H1 (cell line): ENCODE results near the gene ST6GALNAC4. TPM values are rescaled to one million over a fixed set of nuclear protein-coding genes. Genes with fewer than 3 reads are reported as not detected.

Experiments
- CTCF ChIA-PET: fragments of 300-600 bp; sonication (Branson Sonifier 250); formaldehyde crosslinking; loops from one replicate; lab custom pipeline; 2021; ENCODE audit not compliant: partially characterized antibody; lab: Charles Lee
- POLR2A ChIA-PET: fragments of 300-600 bp; sonication (Branson Sonifier 250); formaldehyde crosslinking; loops from one replicate; lab custom pipeline; 2021; ENCODE audit warnings: inconsistent platforms; ENCODE audit not compliant: partially characterized antibody; lab: Charles Lee
- DNase-seq, 2 experiments: peaks; one replicate each; pipeline versions ENCODE4 v3.0.0 to v3.0.0-alpha.2; 2010 to 2022; ENCODE audit warnings: low spot score in 2 of 2, low read depth in 1 of 2, mixed read lengths in 1 of 2
- FAIRE-seq: peaks from 2 replicates; lab custom pipeline; 2011; peaks lifted over from hg19 to GRCh38; lab: Jason Lieb, UNC
- H2AFZ ChIP-seq: 2 replicates; pipeline ENCODE4 v1.8.1; 2012; ENCODE audit warnings: low read length, inconsistent platforms
- H2AK5ac ChIP-seq: 2 replicates; pipeline ENCODE4 v1.6.1; 2013; ENCODE audit warnings: low read depth, low read length
- H2BK120ac ChIP-seq: replicated peaks from 2 replicates; pipeline ENCODE3; 2013; ENCODE audit warnings: low read depth, low read length, inconsistent platforms
- H2BK12ac ChIP-seq: 2 replicates; pipeline ENCODE4 v1.6.1; 2013; ENCODE audit warnings: low read depth, low read length
- H2BK15ac ChIP-seq: 2 replicates; pipeline ENCODE4 v1.6.1; 2013; ENCODE audit warnings: low read length
- H2BK20ac ChIP-seq: 2 replicates; pipeline ENCODE4 v1.6.1; 2013; ENCODE audit warnings: low read length
- H2BK5ac ChIP-seq: 2 replicates; pipeline ENCODE4 v1.6.1; 2013; ENCODE audit warnings: low read depth, low read length
- H3K14ac ChIP-seq: 2 replicates; pipeline ENCODE4 v1.6.1; 2013; ENCODE audit warnings: inconsistent platforms; ENCODE audit not compliant: insufficient read length
- H3K18ac ChIP-seq: 2 replicates; pipeline ENCODE4 v1.6.1; 2013; ENCODE audit warnings: low read length; ENCODE audit errors: extremely low read depth
- H3K23ac ChIP-seq: 2 replicates; pipeline ENCODE4 v1.6.1; 2013; ENCODE audit warnings: inconsistent platforms; ENCODE audit not compliant: insufficient read length
- H3K23me2 ChIP-seq: 2 replicates; pipeline ENCODE4 v1.6.1; 2013; ENCODE audit warnings: low read depth, low read length
- H3K27ac ChIP-seq: 2 replicates; pipeline ENCODE4 v1.6.1; 2011; ENCODE audit warnings: low read depth, low read length, inconsistent platforms
- H3K27me3 ChIP-seq, 4 experiments: replicated peaks in 1 of 4; 1 replicate in 1 of 4; 2 replicates in 3 of 4; pipeline versions ENCODE4 v1.6.1 to v1.8.1; 2011 to 2013; ENCODE audit warnings: low read length in 3 of 4, mild to moderate bottlenecking in 3 of 4, inconsistent platforms in 2 of 4, mixed read lengths in 2 of 4, moderate library complexity in 1 of 4; ENCODE audit not compliant: control insufficient read depth in 3 of 4, insufficient read depth in 3 of 4; ENCODE audit errors: extremely low read depth in 1 of 4
- H3K36me3 ChIP-seq, 4 experiments: 2 replicates each; pipeline versions ENCODE4 v1.6.1 to v1.8.1; 2011 to 2013; ENCODE audit warnings: mild to moderate bottlenecking in 4 of 4, low read length in 3 of 4, moderate library complexity in 2 of 4, control low read depth in 1 of 4, inconsistent platforms in 1 of 4; ENCODE audit not compliant: insufficient read depth in 4 of 4, control insufficient read depth in 2 of 4
- H3K4ac ChIP-seq: replicated peaks from 2 replicates; pipeline ENCODE3; 2013; ENCODE audit warnings: low read length, low read depth, mixed read lengths, inconsistent platforms; ENCODE audit not compliant: insufficient read length
- H3K4me1 ChIP-seq, 4 experiments: replicated peaks in 1 of 4; 1 replicate in 1 of 4; 2 replicates in 3 of 4; pipeline versions ENCODE4 v1.6.1 to v1.8.1; 2011 to 2013; ENCODE audit warnings: low read length in 3 of 4, inconsistent platforms in 2 of 4, mixed read lengths in 1 of 4; ENCODE audit not compliant: insufficient read depth in 4 of 4, control insufficient read depth in 3 of 4
- H3K4me2 ChIP-seq, 2 experiments: 2 replicates each; pipeline versions ENCODE4 v1.6.1 to v1.8.1; 2011 to 2013; ENCODE audit warnings: low read depth in 2 of 2, low read length in 2 of 2, control low read depth in 1 of 2, inconsistent platforms in 1 of 2, mild to moderate bottlenecking in 1 of 2; ENCODE audit not compliant: insufficient read depth in 1 of 2
- H3K4me3 ChIP-seq, 4 experiments: fragments of 200-600, 300-600 bp in 1 of 4; sonication (generic), shearing (Covaris generic), sonication (Bioruptor Twin) in 1 of 4; 2 replicates each; pipeline versions ENCODE4 v1.5.1 to v1.8.1; 2011 to 2016; ENCODE audit warnings: low read length in 4 of 4, low read depth in 3 of 4, control low read depth in 2 of 4, inconsistent platforms in 2 of 4, mild to moderate bottlenecking in 2 of 4, mixed read lengths in 1 of 4, moderate library complexity in 1 of 4; ENCODE audit not compliant: insufficient read depth in 2 of 4; ENCODE audit errors: extremely low read depth in 1 of 4
- H3K56ac ChIP-seq: replicated peaks from 2 replicates; pipeline ENCODE3; 2013; ENCODE audit warnings: low read depth, mild to moderate bottlenecking, mixed read lengths, low read length, inconsistent platforms; ENCODE audit not compliant: insufficient read length
- H3K79me1 ChIP-seq: 2 replicates; pipeline ENCODE4 v1.6.1; 2013; ENCODE audit warnings: low read depth, low read length, control low read depth
- H3K79me2 ChIP-seq, 2 experiments: 2 replicates each; pipeline versions ENCODE4 v1.6.1 to v1.8.1; 2012 to 2013; ENCODE audit warnings: low read length in 2 of 2, mild to moderate bottlenecking in 2 of 2, inconsistent platforms in 1 of 2; ENCODE audit not compliant: insufficient read depth in 2 of 2, control insufficient read depth in 1 of 2
- H3K9ac ChIP-seq, 4 experiments: replicated peaks in 1 of 4; 1 replicate in 1 of 4; 2 replicates in 3 of 4; pipeline versions ENCODE4 v1.6.1 to v1.8.1; 2011 to 2013; ENCODE audit warnings: low read depth in 3 of 4, low read length in 3 of 4, control low read depth in 2 of 4, mild to moderate bottlenecking in 2 of 4, moderate library complexity in 2 of 4, inconsistent platforms in 1 of 4; ENCODE audit errors: extremely low read depth in 1 of 4
- H3K9me3 ChIP-seq, 2 experiments: 2 replicates each; pipeline versions ENCODE4 v1.6.1 to v1.8.1; 2012 to 2013; ENCODE audit warnings: mild to moderate bottlenecking in 2 of 2, moderate library complexity in 2 of 2, control low read depth in 1 of 2, inconsistent platforms in 1 of 2, low read depth in 1 of 2, low read length in 1 of 2, mixed read lengths in 1 of 2; ENCODE audit not compliant: insufficient read depth in 2 of 2
- H4K20me1 ChIP-seq, 2 experiments: replicated peaks in 1 of 2; 2 replicates each; pipeline versions ENCODE3 to v1.8.1; 2011 to 2013; ENCODE audit warnings: inconsistent platforms in 2 of 2, low read length in 2 of 2, mild to moderate bottlenecking in 1 of 2; ENCODE audit not compliant: insufficient read depth in 2 of 2, control insufficient read depth in 1 of 2
- H4K5ac ChIP-seq: 2 replicates; pipeline ENCODE4 v1.6.1; 2013; ENCODE audit warnings: low read length, low read depth, mixed read lengths, inconsistent platforms; ENCODE audit not compliant: insufficient read length
- H4K8ac ChIP-seq: 2 replicates; pipeline ENCODE4 v1.8.0; 2013; ENCODE audit warnings: mild to moderate bottlenecking, moderate library complexity, low read length, inconsistent platforms; ENCODE audit not compliant: insufficient read depth; ENCODE audit errors: extremely low read depth
- H4K91ac ChIP-seq: replicated peaks from 2 replicates; pipeline ENCODE3; 2013; ENCODE audit warnings: low read length, mixed read lengths, inconsistent platforms; ENCODE audit not compliant: insufficient read length
- ATF2 ChIP-seq: IDR thresholded peaks from 2 replicates; pipeline ENCODE4 v1.6.1; 2012; ENCODE audit warnings: low read length, inconsistent platforms
- CEBPB ChIP-seq: IDR thresholded peaks from 2 replicates; pipeline ENCODE4 v1.6.1; 2012; ENCODE audit warnings: low read depth, low read length
- CHD2 ChIP-seq: IDR thresholded peaks from 2 replicates; pipeline ENCODE4 v1.6.1; 2012; ENCODE audit warnings: low read length, improper control_type of control experiment
- CTBP2 ChIP-seq: IDR thresholded peaks from 2 replicates; pipeline ENCODE4 v1.7.0; 2011; ENCODE audit warnings: borderline replicate concordance, mild to moderate bottlenecking, moderate library complexity, mixed read lengths, low read length; ENCODE audit not compliant: insufficient read depth, insufficient read length
- EGR1 ChIP-seq: IDR thresholded peaks from 2 replicates; pipeline ENCODE4 v1.6.1; 2011; ENCODE audit warnings: low read depth, low read length, borderline replicate concordance
- HDAC2 ChIP-seq, 2 experiments: fragments of 300-600 bp in 1 of 2; sonication (generic) in 1 of 2; IDR thresholded peaks; 2 replicates each; pipeline ENCODE4 v1.6.1; 2011 to 2012; ENCODE audit warnings: low read depth in 2 of 2, low read length in 2 of 2, mild to moderate bottlenecking in 2 of 2, moderate library complexity in 2 of 2, borderline replicate concordance in 1 of 2, inconsistent platforms in 1 of 2
- MAFK ChIP-seq: IDR thresholded peaks from 2 replicates; pipeline ENCODE4 v1.6.1; 2012; ENCODE audit warnings: low read depth, mild to moderate bottlenecking, improper control_type of control experiment, low read length
- POLR2AphosphoS5 ChIP-seq: IDR thresholded peaks from 2 replicates; pipeline ENCODE4 v1.6.1; 2011; ENCODE audit warnings: low read depth, low read length
- TBP ChIP-seq: IDR thresholded peaks from 2 replicates; pipeline ENCODE4 v1.6.1; 2011; ENCODE audit warnings: low read depth, low read length, improper control_type of control experiment
- WGBS, 2 experiments: shearing (Covaris generic) in 1 of 2; methylation state at CpG; one replicate each; pipeline versions ENCODE4 v1.1.6 to v1.1.7; 2013 to 2015; ENCODE audit warnings: low lambda C conversion rate in 2 of 2, mixed read lengths in 2 of 2, inconsistent platforms in 1 of 2, low coverage in 1 of 2, missing lambda C conversion rate in 1 of 2; ENCODE audit not compliant: insufficient replicate concordance in 2 of 2, insufficient coverage in 1 of 2, insufficient read length in 1 of 2; ENCODE audit errors: extremely low coverage in 1 of 2, missing lambda C conversion rate in 1 of 2; 5-methylcytosine and 5-hydroxymethylcytosine counted together
- polyA plus RNA-seq, 7 experiments: library from polyadenylated mRNA; depleted of rRNA in 3 of 7; stranded (reverse) in 5 of 7; unstranded in 2 of 7; fragments of >200 nt in 5 of 7; fragments of 200-250 nt in 2 of 7; gene quantifications; 1 replicate in 5 of 7; 2 replicates in 1 of 7; 4 replicates in 1 of 7; pipeline versions ENCODE4 v1.2.1 to v1.2.3, GENCODE V29; 2011 to 2013; ENCODE audit warnings: missing spikeins in 2 of 7, mixed read lengths in 2 of 7
- total RNA-seq: library from RNA; stranded (reverse); fragmentation: NEBNext Ultra II Directional; extraction: Animal tissue kit (Norgen Biotek cat#: 25700); gene quantifications from 2 replicates; pipeline ENCODE4 v1.2.1, GENCODE V29; 2021
- TF ChIP-seq, protein P1 (sequence below): IDR thresholded peaks from 2 replicates; pipeline ENCODE4 v1.6.1; 2012; ENCODE audit warnings: inconsistent platforms

The ST6GALNAC4 gene
- total and polyA plus RNA-seq, 2 of the 8 experiments (the other 6 are each of a cell fraction or from before 2014, with no cell fraction given), result 21.8 to 34.1 TPM

- Histone ChIP-seq H4K91ac (no peak overlapping the region), H3K56ac (no peak overlapping the region), H3K14ac (no peak overlapping the region), H2BK15ac (no peak overlapping the region), H3K4me2 (no peak overlapping the region), H3K4me1 (peaks cover 0 to 2% (median under 1%) of the 10 kb centered on the region in 4 experiments; a peak in 4 of 7 replicates), H2AFZ (no peak overlapping the region), H2BK120ac (no peak overlapping the region), H3K27ac (no peak overlapping the region), H3K36me3 (peaks cover 0 to 6% (median 2%) of the 10 kb centered on the region in 4 experiments; a peak in 6 of 8 replicates), H2BK5ac (peak overlapping the region; percentile 60), H3K18ac (no peak overlapping the region), H3K79me1 (peaks cover 15% of the 10 kb centered on the region), H3K4ac (no peak overlapping the region), H4K20me1 (peaks cover 19 to 27% of the 10 kb centered on the region in 2 experiments), H2BK20ac (no peak overlapping the region), H3K23me2 (no peaks in the 10 kb centered on the region), H3K27me3 (no peaks in the 10 kb centered on the region), H3K9ac (no peak overlapping the region), H2AK5ac (no peak overlapping the region), H4K8ac (no peak overlapping the region), H3K23ac (no peak overlapping the region), H3K79me2 (peaks cover 0 to 34% of the 10 kb centered on the region in 2 experiments; a peak in 2 of 4 replicates), H3K4me3 (no peak overlapping the region), H4K5ac (no peak overlapping the region), H3K9me3 (no peaks in the 10 kb centered on the region), H2BK12ac (no peak overlapping the region)
- ChIA-PET POLR2A (interaction anchor here (1.0 to 1.7 kb wide), 2 partner anchors 106 to 129 kb away, joined by 3 to 5 read pairs; no protein-coding TSS in a partner anchor), CTCF (interaction anchor here (0.9 to 35.5 kb wide), 6 partner anchors 8 to 168 kb away, joined by 3 to 825 read pairs (median 8); partner anchors contain the start of gene EEIG1)
- no peak for TF ChIP-seq POLR2AphosphoS5
- no peak for TF ChIP-seq EGR1
- TF ChIP-seq CHD2, result no peak
- TF ChIP-seq ATF2, result no peak
- no peak for TF ChIP-seq MAFK
- TF ChIP-seq CEBPB, result no peak
- TF ChIP-seq TBP, result no peak
- TF ChIP-seq, protein P1, sequence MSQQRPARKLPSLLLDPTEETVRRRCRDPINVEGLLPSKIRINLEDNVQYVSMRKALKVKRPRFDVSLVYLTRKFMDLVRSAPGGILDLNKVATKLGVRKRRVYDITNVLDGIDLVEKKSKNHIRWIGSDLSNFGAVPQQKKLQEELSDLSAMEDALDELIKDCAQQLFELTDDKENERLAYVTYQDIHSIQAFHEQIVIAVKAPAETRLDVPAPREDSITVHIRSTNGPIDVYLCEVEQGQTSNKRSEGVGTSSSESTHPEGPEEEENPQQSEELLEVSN, result no peak
- TF ChIP-seq CTBP2, result no peak
- no peak for TF ChIP-seq HDAC2 (IDR thresholded peaks at IDR 0.05; ENCODE audit: borderline replicate concordance in 1 of 2, low read depth in 2 of 2, low read length in 2 of 2)
- no peak for FAIRE-seq
- 87% methylated on average over 13 of the region's 17 CpGs; no CpG with 5 or more reads in 1 of the 2 experiments for WGBS, 2 experiments
- DNase-seq, result no peak
These were observed 33.1 kb upstream of the ST6GALNAC4 start for GRCh38 chr9:127949827-127950512.
